SK-N-DZ (cell line): ENCODE results near the gene LGALS1.

Source experiments
- DNase-seq: peaks from one replicate; pipeline ENCODE4 v3.0.0-alpha.2; 2015; ENCODE audit warnings: low spot score

The LGALS1 gene

GRCh38 chr22:37661160-37661924, 14.1 kb upstream of the LGALS1 start:
- peak; percentile 77 for DNase-seq

GRCh38 chr22:37662039-37662438, 13.4 kb upstream of the LGALS1 start:
- no peak for DNase-seq

GRCh38 chr22:37663521-37664140, 11.8 kb upstream of the LGALS1 start:
- DNase-seq, result no peak

GRCh38 chr22:37664249-37665101, 11.0 kb upstream of the LGALS1 start:
- DNase-seq, result no peak

GRCh38 chr22:37665487-37665886, 9.9 kb upstream of the LGALS1 start:
- no peak for DNase-seq

GRCh38 chr22:37669586-37669985, 5.8 kb upstream of the LGALS1 start:
- no peak for DNase-seq

GRCh38 chr22:37672206-37672919, 3.1 kb upstream of the LGALS1 start:
- no peak for DNase-seq

- DNase-seq, result no peak
These were observed 2.4 kb upstream of the LGALS1 start for GRCh38 chr22:37672920-37673455.

GRCh38 chr22:37674248-37674647, 1.2 kb upstream of the LGALS1 start:
- DNase-seq, result no peak

GRCh38 chr22:37675930-37676735, 697 bp downstream of the LGALS1 start:
- DNase-seq, result no peak

- peak; percentile 80 for DNase-seq
These were observed 1.5 kb downstream of the LGALS1 start for GRCh38 chr22:37676736-37677492.

GRCh38 chr22:37677493-37677974, 2.1 kb downstream of the LGALS1 start:
- DNase-seq, result no peak

GRCh38 chr22:37678372-37678771, 2.9 kb downstream of the LGALS1 start:
- DNase-seq, result no peak

- DNase-seq, result no peak
These were observed 4.2 kb downstream of the LGALS1 start for GRCh38 chr22:37679670-37680069.

GRCh38 chr22:37680191-37680851, 4.9 kb downstream of the LGALS1 start:
- DNase-seq, result no peak

- no peak for DNase-seq
These were observed 5.6 kb downstream of the LGALS1 start for GRCh38 chr22:37681001-37681424.

- peak; percentile 78 for DNase-seq
These were observed 6.2 kb downstream of the LGALS1 start for GRCh38 chr22:37681556-37682049.

GRCh38 chr22:37684803-37685615, 9.6 kb downstream of the LGALS1 start:
- DNase-seq, result no peak
